HG02938 (cell line): ENCODE data around the gene ZNF438.

Experiments used
- ATAC-seq: cut with Tn5 transposase; IDR thresholded peaks from one replicate; pipeline ENCODE4 v1.9.1; 2021; ENCODE audit warnings: mild to moderate bottlenecking, moderate library complexity; ENCODE audit not compliant: unreplicated experiment

Gene ZNF438

GRCh38 chr10:30830315-30831230 is 201.1 kb downstream of the ZNF438 start:
- no peak for ATAC-seq

DNA sequence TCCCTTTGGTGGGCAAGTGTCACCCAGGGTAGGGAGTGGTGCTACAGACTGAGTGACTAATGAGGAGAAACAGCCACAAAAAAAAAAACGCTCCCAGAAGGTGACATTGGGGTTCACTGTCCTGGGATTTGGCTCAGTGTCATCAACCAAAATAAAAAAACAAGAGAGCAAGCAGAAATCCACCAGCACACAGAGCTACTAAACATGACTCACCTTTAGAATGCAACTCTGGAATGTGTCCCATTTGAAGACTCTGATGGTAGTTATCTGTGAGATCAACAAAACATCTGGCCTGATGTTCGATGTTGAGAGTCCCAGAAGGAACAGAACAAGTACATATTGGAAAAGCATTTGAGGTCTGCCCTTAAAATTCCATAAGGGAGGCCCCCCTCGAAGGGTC is 201.8 kb downstream of the ZNF438 start:
- no peak for ATAC-seq

- ATAC-seq = no peak
Observed at GRCh38 chr10:30828680-30829079, 203.0 kb downstream of the ZNF438 start.

- no peak for ATAC-seq
Observed at GRCh38 chr10:30828164-30828563, 203.5 kb downstream of the ZNF438 start.

GRCh38 chr10:30827531-30828120 is 204.0 kb downstream of the ZNF438 start:
- ATAC-seq = no peak

- ATAC-seq = no peak
Observed at GRCh38 chr10:30826679-30827078, 205.0 kb downstream of the ZNF438 start.

DNA sequence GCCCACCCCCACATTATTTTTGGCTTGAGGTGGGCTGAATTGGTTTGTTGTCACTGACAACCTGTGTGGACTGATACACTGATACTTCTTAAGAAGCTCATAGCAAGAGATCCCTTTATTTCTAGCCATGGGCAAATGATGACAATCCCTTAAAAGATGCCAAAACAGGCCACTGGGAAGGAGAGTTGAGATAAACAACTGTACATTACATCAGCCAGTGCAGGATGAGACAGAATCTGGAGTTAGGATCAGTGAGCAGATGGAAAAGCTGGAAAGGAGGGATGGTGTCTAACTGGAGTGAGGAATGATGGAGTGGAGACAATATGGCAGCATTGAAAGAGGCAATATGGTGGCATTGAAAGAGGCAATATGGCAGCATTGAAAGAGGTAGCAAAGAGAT is 206.2 kb downstream of the ZNF438 start:
- ATAC-seq = no peak

DNA sequence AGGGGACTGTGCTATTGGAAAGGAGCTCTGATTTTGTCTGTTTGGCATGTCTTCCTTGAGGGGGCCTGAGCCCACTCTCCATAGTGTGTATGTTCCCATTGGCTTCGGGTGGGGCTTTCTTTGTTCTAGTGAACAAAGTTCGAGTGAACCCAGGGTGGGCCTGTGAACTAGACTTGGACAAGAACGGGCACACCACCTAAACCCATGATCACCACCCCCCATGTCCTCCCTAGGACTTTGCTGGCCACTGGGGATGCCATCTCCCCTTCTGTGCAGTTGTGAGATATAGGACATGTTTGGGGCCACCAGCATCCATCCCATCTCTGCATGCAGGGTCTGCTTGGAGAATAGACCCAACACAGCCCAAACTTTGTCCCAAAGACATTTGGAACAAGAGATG is 206.6 kb downstream of the ZNF438 start:
- no peak for ATAC-seq

GRCh38 chr10:30823651-30824050 is 208.0 kb downstream of the ZNF438 start:
- ATAC-seq = no peak

DNA sequence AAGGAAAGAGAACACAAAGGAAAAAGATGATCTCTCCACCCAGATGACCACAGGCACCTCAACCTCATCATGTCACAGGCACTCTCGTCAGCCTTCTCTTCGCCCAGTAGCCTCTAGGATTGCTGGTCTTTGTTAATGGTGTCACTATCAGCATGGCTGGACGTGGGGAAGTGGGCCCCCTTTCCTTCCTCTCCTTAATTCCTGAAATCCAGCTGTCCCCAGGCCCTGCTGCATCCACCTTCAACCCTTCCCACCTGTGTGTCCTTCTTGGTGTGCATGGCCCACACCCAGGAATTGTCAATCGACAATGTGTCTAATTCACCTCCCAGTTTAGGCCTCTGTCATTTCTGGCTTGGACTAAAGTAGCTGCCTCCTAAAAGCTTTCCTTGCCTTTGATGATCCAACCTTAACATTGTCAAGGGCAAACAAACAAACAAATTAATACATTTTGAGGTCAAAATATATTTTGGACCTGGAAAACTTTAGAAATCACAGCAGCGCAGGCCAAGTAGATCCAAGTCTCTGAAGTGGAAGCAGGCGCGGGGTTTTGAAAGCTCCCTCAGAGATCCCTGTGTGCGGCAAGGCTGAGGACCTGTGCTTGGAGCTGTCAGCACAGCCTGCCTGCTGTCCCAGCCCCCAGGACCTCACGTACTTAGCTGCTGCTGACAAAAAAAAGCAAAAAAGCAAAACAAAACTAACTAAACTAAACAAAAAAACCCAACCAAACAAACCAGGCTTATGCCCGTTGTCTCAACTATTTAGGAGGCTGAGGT is 208.8 kb downstream of the ZNF438 start:
- ATAC-seq = no peak

DNA sequence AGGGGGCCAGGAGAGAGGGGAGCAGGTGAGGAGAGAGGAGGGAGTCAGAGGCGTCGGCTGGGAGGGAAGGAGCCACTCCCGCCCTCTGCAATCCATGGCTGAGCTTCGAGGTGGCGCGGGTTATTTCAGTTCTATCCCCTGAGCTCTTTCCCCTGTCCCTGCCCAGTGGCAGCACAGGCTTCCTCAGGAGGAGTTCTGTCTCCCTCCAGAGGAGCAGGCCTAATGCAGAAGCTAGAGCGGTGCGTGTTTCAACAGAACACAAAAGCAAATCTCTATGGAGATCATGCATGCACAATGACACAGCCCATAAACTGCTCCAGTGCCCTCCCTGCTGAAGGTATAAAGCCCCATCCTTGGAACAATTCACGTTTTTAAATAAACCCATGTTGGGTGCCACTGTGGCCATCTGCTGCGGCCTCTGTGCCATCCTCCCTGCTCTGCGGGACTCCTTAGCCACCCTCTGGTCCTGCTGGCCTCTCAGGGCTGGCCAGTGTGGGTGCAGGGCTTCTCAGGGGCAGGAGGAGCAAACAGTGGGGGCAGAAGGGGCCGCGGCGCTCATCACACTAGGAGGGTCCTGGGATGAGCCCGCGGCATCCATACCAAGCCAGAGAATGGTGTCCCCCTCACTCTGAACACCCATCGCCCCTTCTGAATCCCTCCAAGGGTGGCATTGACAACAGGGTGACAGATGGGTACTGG is 209.5 kb downstream of the ZNF438 start:
- ATAC-seq = no peak

DNA sequence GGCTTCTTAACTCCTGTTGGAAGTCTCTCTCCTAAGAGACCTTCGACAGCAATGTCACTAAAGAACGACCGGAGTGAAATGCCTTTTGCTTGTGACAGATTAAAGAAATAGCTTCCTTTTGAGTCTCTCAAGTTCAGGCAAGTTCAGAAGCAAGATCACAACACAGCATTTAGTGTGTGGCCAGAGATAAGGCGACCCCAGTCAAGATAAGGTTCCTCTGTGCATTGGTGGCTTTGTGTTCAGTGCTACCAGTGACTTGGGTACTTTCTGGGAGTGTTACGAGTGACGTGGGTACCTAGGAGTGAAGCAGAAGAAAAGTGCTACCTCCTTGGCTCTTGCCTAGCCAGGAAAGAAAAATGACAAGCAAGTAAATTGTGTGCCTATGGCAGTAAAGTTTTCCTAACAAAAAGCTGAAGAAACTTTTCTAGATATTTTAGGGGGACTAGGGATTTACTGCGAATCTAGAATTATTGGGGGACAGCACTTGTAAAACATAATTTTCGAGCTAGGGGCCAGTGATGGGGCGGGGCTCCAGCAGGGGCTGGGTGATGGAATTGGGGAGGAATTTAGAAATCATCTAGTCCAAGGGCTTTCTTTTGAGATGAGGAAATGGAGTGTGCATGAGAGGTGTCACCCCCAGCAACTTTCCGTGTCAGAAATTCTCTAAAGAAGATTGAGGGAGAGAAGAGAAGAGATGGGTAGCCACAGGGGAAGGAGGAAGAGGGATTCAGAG is 210.2 kb downstream of the ZNF438 start:
- ATAC-seq = no peak

GRCh38 chr10:30820261-30820991 is 211.2 kb downstream of the ZNF438 start:
- ATAC-seq = no peak

DNA sequence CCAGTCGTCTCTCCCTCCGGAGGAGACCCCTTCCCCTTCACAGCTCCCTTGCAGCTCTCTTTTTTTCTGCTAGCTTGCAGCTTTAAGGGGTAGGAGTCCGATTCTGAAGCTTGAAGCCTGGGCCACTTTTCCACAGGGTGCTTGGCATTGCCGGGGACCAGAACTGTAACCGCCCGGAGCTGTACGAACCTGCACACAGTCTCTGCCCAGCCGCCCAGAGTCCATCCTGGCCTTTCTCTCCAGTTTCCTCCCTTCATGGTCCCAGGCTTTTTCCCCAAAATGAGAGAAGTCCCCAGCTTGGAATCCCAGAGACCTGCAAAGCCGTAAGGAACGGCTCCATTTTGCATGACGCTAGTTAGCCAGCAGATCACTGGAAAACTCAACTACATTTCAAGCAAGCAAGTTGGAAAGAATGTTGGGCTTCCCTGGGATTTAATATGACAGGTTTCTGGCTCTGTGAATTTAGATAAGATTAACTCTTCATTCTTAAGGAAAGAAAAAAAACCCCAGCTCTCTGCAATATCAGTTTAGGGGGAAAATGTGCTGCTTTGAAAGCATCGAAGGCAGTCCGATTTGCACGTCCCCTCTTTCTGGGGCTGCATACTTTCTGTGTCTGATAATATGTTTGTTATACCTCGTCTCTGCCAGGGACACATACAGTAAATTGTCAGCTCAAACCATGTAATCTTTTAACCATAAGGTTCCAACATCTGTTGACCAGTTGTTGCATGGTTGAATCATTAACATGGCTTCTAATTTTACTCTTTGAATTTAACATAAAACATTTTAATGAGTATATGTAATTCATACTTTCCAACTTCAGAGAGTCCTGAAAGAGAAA is 212.1 kb downstream of the ZNF438 start:
- ATAC-seq = no peak

GRCh38 chr10:30818854-30819253 is 212.8 kb downstream of the ZNF438 start:
- ATAC-seq = no peak

GRCh38 chr10:30818010-30818660 is 213.5 kb downstream of the ZNF438 start:
- no peak for ATAC-seq

GRCh38 chr10:30817541-30817940 is 214.1 kb downstream of the ZNF438 start:
- ATAC-seq = no peak

- ATAC-seq = no peak
Observed at GRCh38 chr10:30816820-30817171, 214.9 kb downstream of the ZNF438 start.
